Panc1 (cell line): ENCODE results near the gene VPS50. TPM values are rescaled to one million over a fixed set of nuclear protein-coding genes. Genes with fewer than 3 reads are reported as not detected.

ENCODE experiments used
- ATAC-seq: fragments of 200-7000 bp; cut with Tn5 transposase; 2 replicates; pipeline ENCODE4 v1.9.1; 2020; ENCODE audit warnings: mild to moderate bottlenecking, moderate library complexity
- BruUV-seq: library from RNA; stranded (reverse); fragments of 400-500 nt; replicated peaks from 2 replicates; lab custom pipeline; 2021; lab: Mats Ljungman, UMichigan
- CTCF ChIA-PET: fragments of 300-600 bp; sonication (Branson Sonifier 250); formaldehyde crosslinking; loops from one replicate; lab custom pipeline; 2022; ENCODE audit warnings: antibody characterized with exemption; lab: Charles Lee
- POLR2A ChIA-PET: fragments of 300-600 bp; sonication (Branson Sonifier 250); formaldehyde crosslinking; loops from one replicate; lab custom pipeline; 2022; ENCODE audit warnings: antibody characterized with exemption; lab: Charles Lee
- DNase-seq: peaks from one replicate; pipeline ENCODE4 v3.0.0-alpha.2; 2010; ENCODE audit warnings: low read depth, low spot score
- H3K27ac ChIP-seq: 2 replicates; pipeline ENCODE4 v1.5.1; 2011; ENCODE audit warnings: mild to moderate bottlenecking, low read length, inconsistent platforms
- H3K27me3 ChIP-seq: fragments of 200-500 bp; sonication (Bioruptor generic); 2 replicates; pipeline ENCODE4 v1.6.0; 2014; ENCODE audit warnings: low read length, inconsistent platforms; ENCODE audit not compliant: control insufficient read depth, insufficient read depth
- H3K36me3 ChIP-seq: fragments of 200-500 bp; sonication (Bioruptor generic); 2 replicates; pipeline ENCODE4 v1.5.1; 2014; ENCODE audit warnings: inconsistent platforms, mild to moderate bottlenecking, low read length, moderate library complexity; ENCODE audit not compliant: control insufficient read depth, insufficient read depth
- H3K4me1 ChIP-seq: 2 replicates; pipeline ENCODE4 v1.5.1; 2011; ENCODE audit warnings: inconsistent platforms, mild to moderate bottlenecking, low read length, moderate library complexity; ENCODE audit not compliant: control insufficient read depth, insufficient read depth
- H3K4me3 ChIP-seq, 2 experiments: 2 replicates each; pipeline ENCODE4 v1.5.1; 2011 to 2012; ENCODE audit warnings: low read depth in 2 of 2, low read length in 2 of 2, mild to moderate bottlenecking in 2 of 2, inconsistent platforms in 1 of 2, moderate library complexity in 1 of 2
- H3K9me3 ChIP-seq: fragments of 200-500 bp; sonication (Bioruptor generic); 2 replicates; pipeline ENCODE4 v1.5.1; 2014; ENCODE audit warnings: low read depth, mild to moderate bottlenecking, inconsistent platforms, low read length, moderate library complexity; ENCODE audit not compliant: control insufficient read depth, insufficient read depth
- CTCF ChIP-seq: fragments of 450-650 bp; IDR thresholded peaks from 2 replicates; pipeline ENCODE4 v1.5.1; 2017; ENCODE audit warnings: mild to moderate bottlenecking
- POLR2AphosphoS5 ChIP-seq: IDR thresholded peaks from 2 replicates; pipeline ENCODE4 v1.6.1; 2012; ENCODE audit warnings: mild to moderate bottlenecking, low read depth, low read length, moderate library complexity
- REST ChIP-seq, 2 experiments: IDR thresholded peaks; 2 replicates each; pipeline ENCODE4 v1.6.1; 2011 to 2012; ENCODE audit warnings: low read depth in 2 of 2, control low read depth in 1 of 2, low read length in 1 of 2, mild to moderate bottlenecking in 1 of 2, moderate library complexity in 1 of 2; ENCODE audit not compliant: insufficient read depth in 1 of 2
- SIN3A ChIP-seq: IDR thresholded peaks from 2 replicates; pipeline ENCODE4 v1.6.1; 2012; ENCODE audit warnings: low read depth, mild to moderate bottlenecking, low read length, moderate library complexity, borderline replicate concordance; ENCODE audit not compliant: insufficient read depth
- TCF7L2 ChIP-seq: IDR thresholded peaks from 2 replicates; pipeline ENCODE4 v1.6.1; 2011; ENCODE audit warnings: mild to moderate bottlenecking, low read depth, low read length, inconsistent platforms
- in situ Hi-C: cut with HindIII; loops from 2 replicates; pipeline ENCODE4 v1.10.0; 2016; ENCODE audit warnings: low sequenced_read_pairs, low pct_unique_long_range_greater_than_20kb
- intact Hi-C: fragments of 100-400 bp; cut with micrococcal nuclease; formaldehyde crosslinking; loops from one replicate; pipeline ENCODE4 v1.10.0; 2022; ENCODE audit not compliant: unreplicated experiment
- total RNA-seq: library from RNA; stranded (reverse); gene quantifications from one replicate; pipeline ENCODE4 v1.2.1, GENCODE V29; 2021; ENCODE audit not compliant: unreplicated experiment

Gene VPS50
- total RNA-seq, 1 experiment from 2014 or later, result 14.6 TPM

- H3K36me3 ChIP-seq, result no peaks in the 10 kb centered on the region
- H3K4me1 ChIP-seq, result no peaks in the 10 kb centered on the region
- in situ Hi-C loops (no loop called here), intact Hi-C loops (no loop called here)
- POLR2A ChIA-PET, result no interaction called here
- H3K27ac ChIP-seq, result no peak overlapping the region
- TF ChIP-seq SIN3A (no peak), TCF7L2 (no peak)
- no TSS peak for BruUV-seq
- ATAC-seq (no peak), DNase-seq (no peak)
- no peaks in the 10 kb centered on the region for H3K27me3 ChIP-seq
- no peaks in the 10 kb centered on the region for H3K9me3 ChIP-seq
- H3K4me3 ChIP-seq, result no peak overlapping the region
- CTCF ChIA-PET, result no interaction called here
Observed at GRCh38 chr7:93314449-93314848, 82.3 kb downstream of the VPS50 start.

GRCh38 chr7:93315896-93316295, 83.7 kb downstream of the VPS50 start:
- intact Hi-C loops (no loop called here), in situ Hi-C loops (no loop called here)
- H3K36me3 ChIP-seq, result no peaks in the 10 kb centered on the region
- no TSS peak for BruUV-seq
- ChIA-PET POLR2A (no interaction called here), CTCF (no interaction called here)
- H3K9me3 ChIP-seq, result no peaks in the 10 kb centered on the region
- no peak for TF ChIP-seq TCF7L2
- no peak for TF ChIP-seq REST (IDR thresholded peaks at IDR 0.05; ENCODE audit: insufficient read depth in 1 of 2, low read depth in 2 of 2, low read length in 1 of 2)
- no peak for TF ChIP-seq SIN3A
- TF ChIP-seq POLR2AphosphoS5, result no peak
- TF ChIP-seq CTCF, result no peak
- no peak overlapping the region for H3K4me3 ChIP-seq
- no peaks in the 10 kb centered on the region for H3K4me1 ChIP-seq
- DNase-seq, result no peak
- no peak overlapping the region for H3K27ac ChIP-seq
- no peak for ATAC-seq
- H3K27me3 ChIP-seq, result no peaks in the 10 kb centered on the region

- CTCF ChIA-PET, result no interaction called here
- no peaks in the 10 kb centered on the region for H3K4me1 ChIP-seq
- no peaks in the 10 kb centered on the region for H3K36me3 ChIP-seq
- POLR2A ChIA-PET, result no interaction called here
- in situ Hi-C loops, result no loop called here
- H3K27ac ChIP-seq, result no peak overlapping the region
- no TSS peak for BruUV-seq
- H3K4me3 ChIP-seq, result no peak overlapping the region
- no peaks in the 10 kb centered on the region for H3K27me3 ChIP-seq
- intact Hi-C loops, result no loop called here
- no peak for DNase-seq
- no peaks in the 10 kb centered on the region for H3K9me3 ChIP-seq
- no peak for ATAC-seq
- no peak for TF ChIP-seq REST (IDR thresholded peaks at IDR 0.05; ENCODE audit: insufficient read depth in 1 of 2, low read depth in 2 of 2, low read length in 1 of 2)
- TF ChIP-seq TCF7L2, result no peak
- no peak for TF ChIP-seq SIN3A
- no peak for TF ChIP-seq CTCF
- TF ChIP-seq POLR2AphosphoS5, result no peak
Observed at GRCh38 chr7:93316730-93317129, 84.6 kb downstream of the VPS50 start.
